ENCODE data around the gene EPHA4.

Gene EPHA4

DNA sequence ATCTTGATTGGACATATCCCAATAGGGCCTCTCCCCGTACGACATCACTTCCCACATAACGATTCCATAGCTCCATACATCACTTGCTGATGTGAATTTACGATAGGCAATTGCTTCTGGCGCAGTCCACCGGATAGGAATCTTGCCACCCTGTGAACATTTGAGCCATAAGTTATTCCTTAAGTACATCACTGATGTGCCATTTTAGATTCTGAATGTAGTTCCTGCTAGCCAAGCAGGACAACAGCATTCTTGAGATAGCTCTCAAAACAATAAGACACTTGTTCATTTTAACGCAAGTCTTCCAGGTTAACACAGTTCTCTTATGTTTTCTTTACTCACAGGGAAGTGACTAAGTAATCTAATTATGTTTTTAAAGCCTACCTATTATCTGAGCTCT is 138.0 kb downstream of the EPHA4 start:
- DNase-seq (ENCODE audit: extremely low read depth, low read depth) = no peak
- TF ChIP-seq CTCF (IDR thresholded peaks at IDR 0.05; ENCODE audit: low read depth, low read length) = no peak

- no peak for DNase-seq (ENCODE audit: extremely low read depth, low read depth)
- no peak for TF ChIP-seq CTCF (IDR thresholded peaks at IDR 0.05; ENCODE audit: low read depth, low read length)
These were observed 140.6 kb downstream of the EPHA4 start for GRCh38 chr2:221431477-221431876.

GRCh38 chr2:221429741-221430491 is 142.2 kb downstream of the EPHA4 start:
- TF ChIP-seq CTCF (IDR thresholded peaks at IDR 0.05; ENCODE audit: low read depth, low read length) = no peak
- no peak for DNase-seq (ENCODE audit: extremely low read depth, low read depth)

- no peak for TF ChIP-seq CTCF (IDR thresholded peaks at IDR 0.05; ENCODE audit: low read depth, low read length)
These were observed 143.2 kb downstream of the EPHA4 start for GRCh38 chr2:221428896-221429295.

DNA sequence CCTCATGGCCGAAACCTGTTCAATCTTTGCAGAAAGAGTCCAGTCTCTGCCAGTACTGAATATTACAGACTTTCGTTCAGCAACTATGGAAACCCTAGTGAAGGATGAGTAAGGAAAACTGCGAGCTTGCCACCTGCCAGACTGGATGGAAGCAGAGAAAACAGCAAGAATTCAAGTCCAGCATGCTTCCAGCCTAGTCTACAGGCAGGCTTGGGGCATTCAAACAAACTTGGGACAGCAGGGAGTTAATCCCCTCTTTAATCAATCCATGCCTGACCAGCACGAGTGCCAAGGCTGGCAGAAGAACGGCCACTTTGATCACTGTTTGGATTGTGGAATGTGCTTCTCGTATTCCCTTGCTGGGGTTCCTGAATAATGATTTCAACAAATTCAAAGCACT is 145.2 kb downstream of the EPHA4 start:
- DNase-seq (ENCODE audit: extremely low read depth, low read depth) = no peak
- TF ChIP-seq CTCF (IDR thresholded peaks at IDR 0.05; ENCODE audit: low read depth, low read length) = no peak

More at GRCh38 chr2:221428896-221429295, 143.2 kb downstream of the EPHA4 start:
- DNase-seq (ENCODE audit: extremely low read depth, low read depth) = no peak

- TF ChIP-seq CTCF (IDR thresholded peaks at IDR 0.05; ENCODE audit: low read depth, low read length) = no peak
- DNase-seq (ENCODE audit: extremely low read depth, low read depth) = no peak
These were observed 146.2 kb downstream of the EPHA4 start for GRCh38 chr2:221425891-221426290.

GRCh38 chr2:221425353-221425752 is 146.8 kb downstream of the EPHA4 start:
- no peak for TF ChIP-seq CTCF (IDR thresholded peaks at IDR 0.05; ENCODE audit: low read depth, low read length)
- DNase-seq (ENCODE audit: extremely low read depth, low read depth) = no peak
